ENCODE results near the gene MYRIP.

Gene MYRIP

DNA sequence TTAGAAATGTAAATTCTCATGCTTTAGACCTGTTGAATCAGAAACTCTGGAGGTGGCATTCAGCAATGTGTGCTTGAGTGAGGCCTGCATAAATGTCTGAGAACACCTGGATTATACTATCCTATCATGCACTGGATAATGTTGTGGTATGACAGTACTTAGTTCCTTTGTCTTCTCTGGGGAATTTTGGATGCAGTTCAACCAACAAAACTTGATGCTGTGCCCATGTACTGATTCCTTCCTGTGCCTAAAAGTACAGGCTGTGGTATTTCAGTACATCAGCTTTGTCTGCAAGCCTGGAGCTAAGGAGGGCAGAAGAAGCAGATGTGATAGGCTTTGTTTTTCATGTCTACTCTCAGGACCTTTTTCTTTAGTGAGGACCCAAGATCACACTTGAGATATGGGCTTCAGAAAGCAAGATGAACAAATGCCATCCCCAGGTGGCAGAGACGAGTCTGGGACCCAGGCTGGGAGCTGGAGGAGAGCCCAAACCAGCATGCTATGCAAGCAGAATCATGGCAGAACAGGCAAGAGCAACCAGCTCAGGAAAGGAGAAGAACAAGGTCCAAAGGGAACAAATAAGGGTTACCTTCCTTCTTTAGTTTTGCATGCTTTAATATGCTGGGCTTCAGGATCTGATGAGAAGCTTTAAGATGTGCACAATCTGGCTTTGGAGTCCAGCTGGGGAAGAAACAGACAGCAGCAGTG is 124.7 kb downstream of the MYRIP start:
- no peaks in the 10 kb centered on the region for H3K27me3 ChIP-seq (ENCODE audit: control insufficient read depth, insufficient read depth, low read length)
- H3K9ac ChIP-seq (ENCODE audit: low read length), result no peak overlapping the region
- no peaks in the 10 kb centered on the region for H3K36me3 ChIP-seq (ENCODE audit: control insufficient read depth, insufficient read depth, low read length)
- H3K27ac ChIP-seq (ENCODE audit: low read depth, low read length), result no peak overlapping the region
- H3K4me1 ChIP-seq (ENCODE audit: control insufficient read depth, insufficient read depth, low read length), result no peaks in the 10 kb centered on the region; the same call in 1 of the 2 replicates
- no peak overlapping the region for H3K4me3 ChIP-seq (ENCODE audit: low read depth, low read length)
- H3K9me3 ChIP-seq (ENCODE audit: control insufficient read depth, insufficient read depth, low read depth, low read length), result no peaks in the 10 kb centered on the region

DNA sequence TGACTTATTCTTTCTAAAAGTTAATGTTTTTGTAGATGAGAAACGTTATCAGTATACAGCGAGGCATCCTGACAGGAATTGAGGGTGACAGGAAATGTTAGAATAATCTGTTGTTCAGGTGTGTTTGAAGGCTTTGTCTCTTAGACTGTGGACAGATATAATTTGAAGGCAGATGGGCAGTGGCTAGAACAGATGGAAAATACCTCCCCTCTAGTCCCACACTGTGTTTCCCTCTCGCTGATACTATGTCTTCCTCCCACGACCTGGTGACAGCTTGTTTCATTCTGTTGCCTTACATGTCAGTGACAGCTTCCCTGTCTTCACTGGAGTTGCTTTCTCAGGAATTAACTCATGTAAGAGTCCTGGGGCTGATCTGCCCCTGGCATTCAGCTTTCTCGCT is 125.3 kb downstream of the MYRIP start:
- Histone ChIP-seq H3K36me3 (ENCODE audit: control insufficient read depth, insufficient read depth, low read length) (no peaks in the 10 kb centered on the region), H3K27ac (ENCODE audit: low read depth, low read length) (no peak overlapping the region), H3K9me3 (ENCODE audit: control insufficient read depth, insufficient read depth, low read depth, low read length) (no peaks in the 10 kb centered on the region), H3K27me3 (ENCODE audit: control insufficient read depth, insufficient read depth, low read length) (no peaks in the 10 kb centered on the region), H3K4me3 (ENCODE audit: low read depth, low read length) (no peak overlapping the region), H3K4me1 (ENCODE audit: control insufficient read depth, insufficient read depth, low read length) (no peaks in the 10 kb centered on the region; the same call in 1 of the 2 replicates), H3K9ac (ENCODE audit: low read length) (no peak overlapping the region)

DNA sequence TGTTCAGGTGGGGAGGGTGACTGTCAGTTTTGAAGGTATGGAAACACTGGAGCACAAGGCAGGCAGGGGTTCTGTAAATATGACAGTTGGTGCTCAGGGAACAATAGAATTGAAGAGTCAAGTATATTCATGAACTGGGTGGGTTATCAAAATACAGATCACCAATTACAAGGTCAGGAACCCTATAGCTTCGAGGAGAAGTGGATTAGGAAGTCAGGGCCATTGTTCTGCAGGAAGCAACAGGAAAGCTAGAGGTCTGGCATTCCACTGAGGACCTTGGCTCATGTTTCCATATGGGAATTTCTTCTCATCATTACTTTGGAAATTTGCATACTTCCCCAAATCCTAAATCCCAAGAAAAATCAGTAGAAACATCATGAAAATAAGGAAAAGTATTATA is 125.9 kb downstream of the MYRIP start:
- H3K27me3 ChIP-seq (ENCODE audit: control insufficient read depth, insufficient read depth, low read length), result no peaks in the 10 kb centered on the region
- no peaks in the 10 kb centered on the region; the same call in 1 of the 2 replicates for H3K4me1 ChIP-seq (ENCODE audit: control insufficient read depth, insufficient read depth, low read length)
- H3K9me3 ChIP-seq (ENCODE audit: control insufficient read depth, insufficient read depth, low read depth, low read length), result no peaks in the 10 kb centered on the region
- H3K36me3 ChIP-seq (ENCODE audit: control insufficient read depth, insufficient read depth, low read length), result no peaks in the 10 kb centered on the region
- H3K4me3 ChIP-seq (ENCODE audit: low read depth, low read length), result no peak overlapping the region
- no peak overlapping the region for H3K9ac ChIP-seq (ENCODE audit: low read length)
- no peak overlapping the region for H3K27ac ChIP-seq (ENCODE audit: low read depth, low read length)

DNA sequence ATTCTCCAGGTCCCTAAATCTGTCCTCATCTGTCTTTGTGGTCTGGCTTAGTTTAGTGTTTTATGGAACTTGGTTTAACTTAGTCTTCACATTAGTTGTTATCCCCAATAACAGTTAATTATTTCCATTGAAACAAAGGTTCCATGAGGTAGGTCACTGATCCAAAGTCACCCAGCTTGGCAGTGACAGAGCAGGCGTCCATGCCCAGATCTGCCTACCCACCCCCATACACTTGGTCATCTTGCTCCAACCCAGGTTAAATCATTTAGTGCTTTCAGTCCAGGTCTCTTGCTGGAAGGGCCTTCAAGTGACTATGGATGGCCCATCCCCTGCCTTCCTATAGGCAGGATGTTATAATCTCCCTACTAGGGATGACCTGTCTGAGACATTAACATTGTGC is 127.4 kb downstream of the MYRIP start:
- Histone ChIP-seq H3K4me1 (ENCODE audit: control insufficient read depth, insufficient read depth, low read length) (no peaks in the 10 kb centered on the region; the same call in 1 of the 2 replicates), H3K27me3 (ENCODE audit: control insufficient read depth, insufficient read depth, low read length) (no peaks in the 10 kb centered on the region), H3K27ac (ENCODE audit: low read depth, low read length) (no peak overlapping the region), H3K4me3 (ENCODE audit: low read depth, low read length) (no peak overlapping the region), H3K9ac (ENCODE audit: low read length) (no peak overlapping the region), H3K9me3 (ENCODE audit: control insufficient read depth, insufficient read depth, low read depth, low read length) (no peaks in the 10 kb centered on the region), H3K36me3 (ENCODE audit: control insufficient read depth, insufficient read depth, low read length) (no peaks in the 10 kb centered on the region)

DNA sequence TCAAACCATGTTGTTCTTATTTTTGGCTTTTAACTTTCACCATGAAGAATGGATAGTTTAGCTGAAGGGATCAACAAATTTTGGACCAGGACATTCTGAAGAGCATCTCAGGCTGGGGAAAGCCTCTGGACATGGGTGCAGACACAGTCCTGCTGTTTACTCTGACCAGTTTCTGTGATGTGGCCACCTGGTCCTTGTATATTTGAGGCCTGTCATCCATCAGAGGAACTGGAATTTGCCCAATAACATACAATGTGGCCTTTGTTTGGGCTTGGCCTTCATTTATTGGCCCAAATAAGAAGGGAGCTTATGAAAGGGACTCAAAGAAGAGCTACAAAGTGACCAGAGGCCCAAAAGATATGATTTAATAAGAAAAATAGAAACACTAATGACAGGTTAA is 127.9 kb downstream of the MYRIP start:
- no peak overlapping the region for H3K27ac ChIP-seq (ENCODE audit: low read depth, low read length)
- no peaks in the 10 kb centered on the region for H3K27me3 ChIP-seq (ENCODE audit: control insufficient read depth, insufficient read depth, low read length)
- H3K36me3 ChIP-seq (ENCODE audit: control insufficient read depth, insufficient read depth, low read length), result no peaks in the 10 kb centered on the region
- no peaks in the 10 kb centered on the region for H3K9me3 ChIP-seq (ENCODE audit: control insufficient read depth, insufficient read depth, low read depth, low read length)
- H3K4me3 ChIP-seq (ENCODE audit: low read depth, low read length), result no peak overlapping the region
- H3K4me1 ChIP-seq (ENCODE audit: control insufficient read depth, insufficient read depth, low read length), result no peaks in the 10 kb centered on the region; the same call in 1 of the 2 replicates
- H3K9ac ChIP-seq (ENCODE audit: low read length), result no peak overlapping the region

DNA sequence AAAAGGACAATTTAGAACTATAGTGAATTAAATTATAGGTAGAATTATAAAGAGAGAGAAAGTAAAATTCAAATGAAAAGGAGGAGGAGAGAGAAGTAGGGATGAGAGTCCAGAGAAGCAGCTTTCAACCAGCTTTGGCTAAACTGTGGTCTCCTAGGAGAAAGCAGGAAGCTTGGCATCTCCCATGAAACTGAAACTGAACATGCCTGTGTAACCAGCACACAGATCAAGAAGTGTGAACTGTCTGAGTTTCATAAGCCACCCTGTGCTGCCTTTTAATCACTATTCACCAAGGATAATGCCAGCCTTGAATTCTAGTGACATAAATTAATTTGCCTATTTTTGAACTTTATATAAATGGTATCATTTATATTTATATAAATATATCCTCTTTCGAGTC is 128.5 kb downstream of the MYRIP start:
- no peaks in the 10 kb centered on the region; the same call in 1 of the 2 replicates for H3K4me1 ChIP-seq (ENCODE audit: control insufficient read depth, insufficient read depth, low read length)
- H3K27ac ChIP-seq (ENCODE audit: low read depth, low read length), result no peak overlapping the region
- no peaks in the 10 kb centered on the region for H3K27me3 ChIP-seq (ENCODE audit: control insufficient read depth, insufficient read depth, low read length)
- no peak overlapping the region for H3K4me3 ChIP-seq (ENCODE audit: low read depth, low read length)
- no peaks in the 10 kb centered on the region for H3K36me3 ChIP-seq (ENCODE audit: control insufficient read depth, insufficient read depth, low read length)
- no peak overlapping the region for H3K9ac ChIP-seq (ENCODE audit: low read length)
- H3K9me3 ChIP-seq (ENCODE audit: control insufficient read depth, insufficient read depth, low read depth, low read length), result no peaks in the 10 kb centered on the region

DNA sequence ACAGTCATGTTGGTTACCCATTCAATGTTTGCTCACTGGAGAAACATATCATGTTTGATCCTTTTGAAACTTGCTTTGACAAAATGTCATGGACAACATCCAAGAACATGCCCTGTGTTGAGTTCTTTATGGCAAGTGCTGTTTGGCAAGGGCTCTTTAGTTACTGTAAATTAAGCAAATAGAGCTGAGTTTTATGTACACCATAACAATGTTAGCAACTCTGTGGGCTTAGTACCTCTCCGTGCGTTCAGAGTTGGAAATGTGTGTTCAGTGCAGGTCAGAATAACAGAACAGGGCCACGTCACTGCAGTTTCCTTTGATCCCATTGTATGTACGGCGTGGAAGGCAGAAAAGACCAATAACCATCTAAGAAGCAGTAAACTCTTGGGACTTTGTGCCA is 132.5 kb downstream of the MYRIP start:
- Histone ChIP-seq H3K9me3 (ENCODE audit: control insufficient read depth, insufficient read depth, low read depth, low read length) (no peaks in the 10 kb centered on the region), H3K27ac (ENCODE audit: low read depth, low read length) (no peak overlapping the region), H3K4me3 (ENCODE audit: low read depth, low read length) (no peak overlapping the region), H3K36me3 (ENCODE audit: control insufficient read depth, insufficient read depth, low read length) (no peaks in the 10 kb centered on the region), H3K9ac (ENCODE audit: low read length) (no peak overlapping the region), H3K4me1 (ENCODE audit: control insufficient read depth, insufficient read depth, low read length) (no peaks in the 10 kb centered on the region), H3K27me3 (ENCODE audit: control insufficient read depth, insufficient read depth, low read length) (no peaks in the 10 kb centered on the region)

DNA sequence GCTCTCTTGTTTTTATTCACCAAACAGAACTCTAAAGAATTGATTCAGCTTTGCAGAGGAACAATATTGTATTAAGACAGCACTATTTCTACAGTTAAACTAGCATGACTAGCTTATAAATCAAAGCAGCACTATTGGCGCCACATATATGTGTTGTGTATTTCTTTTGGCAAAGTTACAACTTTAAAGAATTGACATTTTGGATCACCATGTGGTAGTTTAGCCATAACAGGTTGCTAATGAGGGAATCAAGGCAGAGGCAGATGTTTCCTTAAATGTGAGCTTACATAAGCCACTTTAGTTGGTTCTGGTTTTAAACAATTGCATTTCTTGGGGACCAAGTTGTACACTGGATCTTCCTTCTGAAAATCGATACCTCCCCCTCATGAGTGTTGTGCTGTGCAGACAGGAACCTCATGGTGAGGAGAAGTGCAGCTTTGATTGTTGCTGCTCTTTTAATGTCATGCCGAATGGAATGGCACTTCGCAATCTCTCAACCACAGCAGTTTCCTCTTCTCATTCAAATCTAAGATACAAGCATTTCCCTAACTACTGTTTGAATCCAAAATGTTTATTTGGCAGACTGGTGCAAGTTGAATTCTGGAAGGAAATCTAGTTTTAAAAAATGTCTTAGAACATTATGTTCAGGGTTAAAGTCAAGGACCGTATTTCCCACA is 151.2 kb downstream of the MYRIP start:
- no peaks in the 10 kb centered on the region for H3K9me3 ChIP-seq (ENCODE audit: control insufficient read depth, insufficient read depth, low read depth, low read length)
- H3K27ac ChIP-seq (ENCODE audit: low read depth, low read length), result no peak overlapping the region
- no peaks in the 10 kb centered on the region for H3K36me3 ChIP-seq (ENCODE audit: control insufficient read depth, insufficient read depth, low read length)
- no peaks in the 10 kb centered on the region for H3K27me3 ChIP-seq (ENCODE audit: control insufficient read depth, insufficient read depth, low read length)
- no peak overlapping the region for H3K9ac ChIP-seq (ENCODE audit: low read length)
- H3K4me1 ChIP-seq (ENCODE audit: control insufficient read depth, insufficient read depth, low read length), result peaks cover 14% of the 10 kb centered on the region; the same call in 1 of the 2 replicates
- no peak overlapping the region for H3K4me3 ChIP-seq (ENCODE audit: low read depth, low read length)

DNA sequence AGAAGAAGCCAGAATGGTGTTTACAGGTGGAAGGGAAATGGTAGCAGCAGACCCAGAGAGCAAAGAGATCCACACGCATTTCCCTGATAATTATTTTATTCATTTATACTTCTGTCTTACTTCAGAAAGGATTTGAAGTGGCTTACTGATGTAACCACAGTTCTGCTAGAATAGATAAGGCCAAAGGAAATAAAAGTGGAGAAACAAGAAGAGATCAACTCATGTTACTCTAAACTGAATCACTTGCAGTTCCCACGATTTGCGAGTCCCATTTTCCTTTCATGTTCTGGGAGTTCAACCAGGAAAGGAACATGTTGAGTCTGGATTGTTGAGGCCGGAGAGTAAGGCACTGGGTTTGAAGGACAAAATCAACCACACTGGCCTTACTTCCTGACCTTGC is 151.8 kb downstream of the MYRIP start:
- no peak overlapping the region for H3K27ac ChIP-seq (ENCODE audit: low read depth, low read length)
- no peak overlapping the region for H3K4me3 ChIP-seq (ENCODE audit: low read depth, low read length)
- no peaks in the 10 kb centered on the region for H3K9me3 ChIP-seq (ENCODE audit: control insufficient read depth, insufficient read depth, low read depth, low read length)
- H3K9ac ChIP-seq (ENCODE audit: low read length), result no peak overlapping the region
- no peaks in the 10 kb centered on the region for H3K36me3 ChIP-seq (ENCODE audit: control insufficient read depth, insufficient read depth, low read length)
- H3K27me3 ChIP-seq (ENCODE audit: control insufficient read depth, insufficient read depth, low read length), result no peaks in the 10 kb centered on the region
- H3K4me1 ChIP-seq (ENCODE audit: control insufficient read depth, insufficient read depth, low read length), result peaks cover 14% of the 10 kb centered on the region; the same call in 1 of the 2 replicates

DNA sequence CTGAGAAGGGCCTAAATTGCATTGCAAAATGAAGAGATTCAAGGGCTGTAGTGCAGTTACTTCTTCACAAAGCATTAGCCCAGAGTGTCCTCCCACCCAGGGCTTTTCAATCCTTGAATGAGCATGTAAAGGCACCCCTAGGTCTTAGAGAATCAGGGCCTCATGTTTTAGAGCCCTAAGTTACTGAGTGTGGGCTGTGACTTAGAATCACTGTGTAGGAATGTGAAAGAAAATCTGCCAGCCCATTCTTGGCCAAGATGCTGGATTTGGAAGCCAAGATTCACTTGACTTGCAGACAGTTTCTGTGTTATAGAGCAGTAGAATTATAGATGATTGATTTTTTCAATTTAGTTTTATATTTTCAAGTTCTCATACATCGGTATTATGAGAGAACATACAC is 153.2 kb downstream of the MYRIP start:
- no peak overlapping the region for H3K4me3 ChIP-seq (ENCODE audit: low read depth, low read length)
- no peaks in the 10 kb centered on the region for H3K27me3 ChIP-seq (ENCODE audit: control insufficient read depth, insufficient read depth, low read length)
- H3K9ac ChIP-seq (ENCODE audit: low read length), result no peak overlapping the region
- H3K36me3 ChIP-seq (ENCODE audit: control insufficient read depth, insufficient read depth, low read length), result no peaks in the 10 kb centered on the region
- no peaks in the 10 kb centered on the region for H3K9me3 ChIP-seq (ENCODE audit: control insufficient read depth, insufficient read depth, low read depth, low read length)
- no peak overlapping the region for H3K27ac ChIP-seq (ENCODE audit: low read depth, low read length)
- peaks cover 14% of the 10 kb centered on the region; the same call in 1 of the 2 replicates for H3K4me1 ChIP-seq (ENCODE audit: control insufficient read depth, insufficient read depth, low read length)

DNA sequence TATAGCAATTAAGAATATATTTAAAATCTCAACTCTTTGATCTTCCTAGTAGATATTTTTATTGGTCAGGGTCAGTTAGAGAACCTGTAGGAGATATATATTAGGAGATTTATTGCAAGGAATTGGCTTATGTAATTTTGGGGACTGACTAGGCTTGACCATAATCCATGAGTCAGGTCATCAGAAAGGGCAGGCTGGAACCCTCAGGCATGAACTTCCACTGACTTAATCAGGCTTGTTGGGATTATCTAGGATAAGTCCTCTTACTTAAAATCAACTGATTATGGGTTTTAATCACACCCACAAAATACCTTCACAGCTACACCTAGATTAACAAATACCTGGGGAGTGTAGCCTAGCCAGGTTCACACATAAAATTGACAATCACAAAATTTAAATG is 156.1 kb downstream of the MYRIP start:
- Histone ChIP-seq H3K4me3 (ENCODE audit: low read depth, low read length) (no peak overlapping the region), H3K27ac (ENCODE audit: low read depth, low read length) (no peak overlapping the region), H3K36me3 (ENCODE audit: control insufficient read depth, insufficient read depth, low read length) (no peaks in the 10 kb centered on the region), H3K9ac (ENCODE audit: low read length) (no peak overlapping the region), H3K27me3 (ENCODE audit: control insufficient read depth, insufficient read depth, low read length) (no peaks in the 10 kb centered on the region), H3K4me1 (ENCODE audit: control insufficient read depth, insufficient read depth, low read length) (peaks cover 14% of the 10 kb centered on the region; the same call in 1 of the 2 replicates), H3K9me3 (ENCODE audit: control insufficient read depth, insufficient read depth, low read depth, low read length) (no peaks in the 10 kb centered on the region)

Measured in HUES6 (cell line).